Measurements from ENCODE around the gene CLCA4. TPM values are rescaled to one million over a fixed set of nuclear protein-coding genes. Genes with fewer than 3 reads are reported as not detected.
"Not testable (repeated sequence)": the region's sequence is repeated elsewhere in the genome, so short reads cannot be mapped to it uniquely, and the experiment has no call there.

Gene CLCA4
- total RNA-seq, 2 experiments from 2014 or later = not detected

- POLR2A ChIA-PET = no interaction called here
- Histone ChIP-seq H3K27ac (ENCODE audit: low read depth in 1 of 2, low read length in 2 of 2) (no peak overlapping the region), H3K4me1 (ENCODE audit: insufficient read depth, low read length) (no peaks in the 10 kb centered on the region), H3K4me3 (ENCODE audit: low read length) (no peak overlapping the region), H3K36me3 (ENCODE audit: insufficient read depth, low read length) (no peaks in the 10 kb centered on the region), H3K9me3 (ENCODE audit: control insufficient read depth in 1 of 2, insufficient read depth in 1 of 2, low read length in 2 of 2) (peaks cover 9 to 14% of the 10 kb centered on the region in 2 experiments), H3K27me3 (ENCODE audit: control insufficient read depth in 1 of 2, insufficient read depth in 2 of 2, low read length in 2 of 2) (no peaks in the 10 kb centered on the region)
- Mint-ChIP-seq H3K27me3 (peaks cover 8% of the 10 kb centered on the region), H3K36me3 (ENCODE audit: low read depth) (no peaks in the 10 kb centered on the region), H3K4me1 (ENCODE audit: low read depth) (no peaks in the 10 kb centered on the region), H3K4me3 (no peak overlapping the region), H3K27ac (no peak overlapping the region), H3K9me3 (peaks cover 14% of the 10 kb centered on the region)
- no peak for ATAC-seq (ENCODE audit: poor library complexity)
- intact Hi-C loops (cut with DNase I, micrococcal nuclease) = no loop called here
- CTCF ChIA-PET = no interaction called here
- no peak for DNase-seq
- TF ChIP-seq CTCF (IDR thresholded peaks at IDR 0.05) = no peak
These were observed 49.9 kb downstream of the CLCA4 start for GRCh38 chr1:86596741-86597290.

- ATAC-seq (ENCODE audit: poor library complexity); H3K27ac ChIP-seq (ENCODE audit: low read depth in 1 of 2, low read length in 2 of 2); H3K27ac Mint-ChIP-seq; H3K9me3 ChIP-seq (ENCODE audit: control insufficient read depth in 1 of 2, insufficient read depth in 1 of 2, low read length in 2 of 2); H3K27me3 Mint-ChIP-seq; H3K4me1 Mint-ChIP-seq (ENCODE audit: low read depth); H3K4me3 Mint-ChIP-seq; H3K4me1 ChIP-seq (ENCODE audit: insufficient read depth, low read length); intact Hi-C loops (cut with DNase I, micrococcal nuclease); H3K36me3 Mint-ChIP-seq (ENCODE audit: low read depth); H3K27me3 ChIP-seq (ENCODE audit: control insufficient read depth in 1 of 2, insufficient read depth in 2 of 2, low read length in 2 of 2); H3K4me3 ChIP-seq (ENCODE audit: low read length); CTCF ChIA-PET; H3K36me3 ChIP-seq (ENCODE audit: insufficient read depth, low read length); POLR2A ChIA-PET; DNase-seq: not testable (repeated sequence)
- H3K9me3 Mint-ChIP-seq = peaks cover 20% of the 10 kb centered on the region
These were observed 59.2 kb downstream of the CLCA4 start for GRCh38 chr1:86606080-86606479.

- Histone ChIP-seq H3K9me3 (ENCODE audit: control insufficient read depth in 1 of 2, insufficient read depth in 1 of 2, low read length in 2 of 2) (peaks cover 0 to 8% of the 10 kb centered on the region in 2 experiments), H3K4me1 (ENCODE audit: insufficient read depth, low read length) (no peaks in the 10 kb centered on the region), H3K36me3 (ENCODE audit: insufficient read depth, low read length) (no peaks in the 10 kb centered on the region), H3K27me3 (ENCODE audit: control insufficient read depth in 1 of 2, insufficient read depth in 2 of 2, low read length in 2 of 2) (no peaks in the 10 kb centered on the region), H3K4me3 (ENCODE audit: low read length) (no peak overlapping the region), H3K27ac (ENCODE audit: low read depth in 1 of 2, low read length in 2 of 2) (no peak overlapping the region)
- no peak for TF ChIP-seq CTCF (IDR thresholded peaks at IDR 0.05)
- Mint-ChIP-seq H3K36me3 (ENCODE audit: low read depth) (no peaks in the 10 kb centered on the region), H3K27ac (no peak overlapping the region), H3K4me1 (ENCODE audit: low read depth) (no peaks in the 10 kb centered on the region), H3K4me3 (no peak overlapping the region), H3K27me3 (peaks cover 10% of the 10 kb centered on the region), H3K9me3 (peaks cover 12% of the 10 kb centered on the region)
- DNase-seq (no peak), ATAC-seq (ENCODE audit: poor library complexity) (no peak)
- ChIA-PET CTCF (no interaction called here), POLR2A (no interaction called here)
- intact Hi-C loops (cut with DNase I, micrococcal nuclease) = no loop called here
These were observed 69.6 kb downstream of the CLCA4 start for GRCh38 chr1:86616433-86616832.

GRCh38 chr1:86616871-86617270, 70.0 kb downstream of the CLCA4 start:
- H3K27me3 ChIP-seq (ENCODE audit: control insufficient read depth in 1 of 2, insufficient read depth in 2 of 2, low read length in 2 of 2) = no peaks in the 10 kb centered on the region
- TF ChIP-seq CTCF (IDR thresholded peaks at IDR 0.05) = no peak
- H3K4me1 Mint-ChIP-seq (ENCODE audit: low read depth) = no peaks in the 10 kb centered on the region
- no peaks in the 10 kb centered on the region for H3K36me3 ChIP-seq (ENCODE audit: insufficient read depth, low read length)
- H3K36me3 Mint-ChIP-seq (ENCODE audit: low read depth) = no peaks in the 10 kb centered on the region
- intact Hi-C loops (cut with DNase I, micrococcal nuclease) = no loop called here
- DNase-seq (peak in 3 of 14 experiments; percentile 28 to 44 (median 38)), ATAC-seq (ENCODE audit: poor library complexity) (no peak)
- H3K4me3 Mint-ChIP-seq = no peak overlapping the region
- ChIA-PET CTCF (no interaction called here), POLR2A (no interaction called here)
- H3K9me3 Mint-ChIP-seq = peaks cover 12% of the 10 kb centered on the region
- no peak overlapping the region for H3K27ac Mint-ChIP-seq
- H3K27ac ChIP-seq (ENCODE audit: low read depth in 1 of 2, low read length in 2 of 2) = no peak overlapping the region
- no peak overlapping the region for H3K4me3 ChIP-seq (ENCODE audit: low read length)
- no peaks in the 10 kb centered on the region for H3K4me1 ChIP-seq (ENCODE audit: insufficient read depth, low read length)
- H3K27me3 Mint-ChIP-seq = peaks cover 11% of the 10 kb centered on the region
- H3K9me3 ChIP-seq (ENCODE audit: control insufficient read depth in 1 of 2, insufficient read depth in 1 of 2, low read length in 2 of 2) = peaks cover 0 to 8% of the 10 kb centered on the region in 2 experiments
